K562 (cell line): ENCODE results near the gene FAM83F. TPM values are rescaled to one million over a fixed set of nuclear protein-coding genes. Genes with fewer than 3 reads are reported as not detected.
A peak's percentile ranks its signal among the peaks of the same experiment; 100 is the strongest.

Source experiments
- CHD4 ChIP-seq: fragments of 200-600 bp; sonication (generic); IDR thresholded peaks from 3 replicates; pipeline ENCODE4 v1.6.1; 2012; ENCODE audit warnings: low read depth, mild to moderate bottlenecking, mixed read lengths, low read length, inconsistent platforms; ENCODE audit not compliant: insufficient read depth, insufficient replicate concordance, poor library complexity, severe bottlenecking
- CLOCK ChIP-seq: fragments of 250-450 bp; sonication (Bioruptor Pico); IDR thresholded peaks from 2 replicates; pipeline ENCODE4 v1.4.0; 2020; ENCODE audit warnings: mild to moderate bottlenecking, moderate library complexity, borderline replicate concordance
- E2F6 ChIP-seq, 2 experiments: IDR thresholded peaks; 2 replicates each; pipeline ENCODE4 v1.6.1; 2011; ENCODE audit warnings: borderline replicate concordance in 1 of 2, control low read depth in 1 of 2, low read depth in 1 of 2, low read length in 1 of 2, mild to moderate bottlenecking in 1 of 2, mixed read lengths in 1 of 2, moderate library complexity in 1 of 2; ENCODE audit not compliant: insufficient read depth in 1 of 2, insufficient read length in 1 of 2, poor library complexity in 1 of 2, severe bottlenecking in 1 of 2; ENCODE audit errors: extremely low read depth in 1 of 2
- ETV1 ChIP-seq: fragments of 450-650 bp; conservative IDR thresholded peaks from 2 replicates; pipeline ENCODE4 v1.6.1; 2016; ENCODE audit warnings: missing genetic modification characterization, control low read depth, low read depth, missing compliant biosample characterization
- MECOM ChIP-seq: fragments of 250-450 bp; sonication (Bioruptor Pico); IDR thresholded peaks from 2 replicates; pipeline ENCODE4 v1.8.0; 2022; ENCODE audit warnings: inconsistent platforms
- MLLT1 ChIP-seq, 2 experiments: fragments of 450-650 bp; IDR thresholded peaks; 2 replicates each; pipeline ENCODE4 v1.6.1; 2016
- NR4A1 ChIP-seq, 2 experiments: fragments of 250-450 bp in 1 of 2; fragments of 450-650 bp in 1 of 2; sonication (Bioruptor Pico) in 1 of 2; IDR thresholded peaks; 2 replicates each; pipeline versions ENCODE4 v1.4.0 to v1.6.1; 2016 to 2020; ENCODE audit warnings: mild to moderate bottlenecking in 2 of 2, missing compliant biosample characterization in 1 of 2, missing genetic modification characterization in 1 of 2, moderate library complexity in 1 of 2
- SFPQ ChIP-seq: fragments of 200-400 bp; formaldehyde crosslinking; IDR thresholded peaks from 2 replicates; pipeline ENCODE4 v1.6.1; 2017; ENCODE audit warnings: mild to moderate bottlenecking, low read depth, low read length, moderate library complexity
- SRSF3 ChIP-seq: fragments of 200-400 bp; formaldehyde crosslinking; IDR thresholded peaks from 2 replicates; pipeline ENCODE4 v1.6.1; 2016; ENCODE audit warnings: mild to moderate bottlenecking, low read length, moderate library complexity; ENCODE audit not compliant: insufficient read depth
- TBP ChIP-seq: optimal IDR thresholded peaks from 2 replicates; pipeline ENCODE3; 2011; ENCODE audit warnings: low read depth, low read length, improper control_type of control experiment
- ZNF324 ChIP-seq: fragments of 250-450 bp; sonication (Bioruptor Pico); IDR thresholded peaks from 2 replicates; pipeline ENCODE4 v1.4.0; 2020; ENCODE audit warnings: mild to moderate bottlenecking
- ZNF79 ChIP-seq: fragments of 250-450 bp; sonication (Bioruptor Pico); IDR thresholded peaks from 2 replicates; pipeline ENCODE4 v1.4.0; 2020; ENCODE audit warnings: low read depth, mild to moderate bottlenecking, moderate library complexity
- polyA plus RNA-seq, 8 experiments: library from polyadenylated mRNA; depleted of rRNA in 4 of 8; stranded (reverse) in 5 of 8; unstranded in 3 of 8; fragments of >200 nt; fragmentation: Nextera tagmentation in 2 of 8; fragmentation: Illumina TruSeq in 1 of 8; extraction: Ambion mirVana in 2 of 8; extraction: Trizol in 1 of 8; gene quantifications; 2 replicates each; pipeline versions ENCODE4 v1.2.1 to v1.2.3, GENCODE V29; 2011 to 2014; ENCODE audit warnings: inconsistent platforms in 1 of 8, missing spikeins in 1 of 8
- total RNA-seq, 7 experiments: library from RNA; depleted of rRNA in 6 of 7; stranded (reverse); fragments of >200 nt in 6 of 7; fragmentation: Illumina TruSeq in 2 of 7; extraction: Trizol in 2 of 7; gene quantifications; 2 replicates each; pipeline versions ENCODE4 v1.2.1 to v1.2.3, GENCODE V29; 2011 to 2021; ENCODE audit warnings: low replicate concordance in 1 of 7

The FAM83F gene
- total and polyA plus RNA-seq, 9 of the 15 experiments (the other 6 are each of a cell fraction or from before 2014, with no cell fraction given): under 0.01 to 0.13 (median 0.04) TPM; not detected in 1

GRCh38 chr22:40044102-40044869 lies 49.5 kb downstream of the FAM83F start (continued):
- TF ChIP-seq SRSF3 (no peak), ETV1 (tag) (no peak), ZNF324 (no peak), SFPQ (no peak), E2F6 (IDR thresholded peaks at IDR 0.05; ENCODE audit: borderline replicate concordance in 1 of 2, extremely low read depth in 1 of 2, insufficient read depth in 1 of 2, insufficient read length in 1 of 2, low read depth in 1 of 2, low read length in 1 of 2, poor library complexity in 1 of 2, severe bottlenecking in 1 of 2) (peak; percentile 12 to 34), TBP (peak; percentile 90), CLOCK (CRISPR knock-in tag) (no peak), MECOM (no peak), ZNF79 (CRISPR knock-in tag) (no peak), CHD4 (no peak), MLLT1 (IDR thresholded peaks at IDR 0.05) (peak; percentile 75 to 82; a peak in 3 of 4 replicates), NR4A1 (CRISPR knock-in tag; IDR thresholded peaks at IDR 0.05) (no peak), NR4A1 (tag; IDR thresholded peaks at IDR 0.05) (no peak)
